GM21367 (cell line): Measurements from ENCODE around the gene EXOC6B.
"Not testable (repeated sequence)": the region's sequence is repeated elsewhere in the genome, so short reads cannot be mapped to it uniquely, and the experiment has no call there.

Experiments used
- ATAC-seq: cut with Tn5 transposase; IDR thresholded peaks from one replicate; pipeline ENCODE4 v1.9.1; 2021; ENCODE audit not compliant: unreplicated experiment

EXOC6B gene

DNA sequence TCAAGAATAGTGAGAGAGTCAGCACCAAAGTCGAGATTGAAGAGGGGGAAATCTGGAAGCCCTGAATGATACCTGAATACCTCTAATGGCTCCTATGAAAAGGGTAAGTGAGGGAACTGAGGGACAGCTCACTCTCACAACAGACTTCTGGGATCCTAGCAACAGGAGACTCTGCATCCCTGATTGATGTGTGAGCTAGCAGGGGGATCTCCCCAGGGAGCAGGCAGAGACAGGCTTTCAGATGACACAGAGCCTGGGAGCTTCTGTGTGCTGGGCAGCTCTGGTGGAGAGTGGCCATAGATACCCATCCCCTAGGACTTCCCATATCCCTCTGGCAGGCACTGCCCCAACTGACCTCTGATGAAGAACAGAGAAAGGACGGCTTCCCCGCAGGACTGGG, 206.2 kb downstream of the EXOC6B start:
- no peak for ATAC-seq

DNA sequence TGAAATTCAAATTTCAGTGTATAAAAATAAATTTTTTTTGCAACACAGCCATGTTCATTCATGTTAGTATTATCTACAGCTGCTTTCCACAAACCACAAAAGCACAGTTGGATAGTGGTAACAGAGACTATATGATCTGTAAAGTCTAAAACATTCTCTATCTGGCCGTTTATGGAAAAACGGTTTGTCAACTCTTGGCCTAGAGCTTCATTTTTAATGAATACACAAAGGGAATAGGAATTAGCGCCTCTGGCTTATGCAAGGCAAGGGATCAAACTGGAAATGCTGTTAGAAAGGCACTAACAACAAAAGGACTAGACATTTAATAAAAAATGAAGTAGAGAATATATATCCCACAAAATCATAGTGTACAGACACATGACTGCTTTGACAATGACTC, 211.9 kb downstream of the EXOC6B start:
- no peak for ATAC-seq

DNA sequence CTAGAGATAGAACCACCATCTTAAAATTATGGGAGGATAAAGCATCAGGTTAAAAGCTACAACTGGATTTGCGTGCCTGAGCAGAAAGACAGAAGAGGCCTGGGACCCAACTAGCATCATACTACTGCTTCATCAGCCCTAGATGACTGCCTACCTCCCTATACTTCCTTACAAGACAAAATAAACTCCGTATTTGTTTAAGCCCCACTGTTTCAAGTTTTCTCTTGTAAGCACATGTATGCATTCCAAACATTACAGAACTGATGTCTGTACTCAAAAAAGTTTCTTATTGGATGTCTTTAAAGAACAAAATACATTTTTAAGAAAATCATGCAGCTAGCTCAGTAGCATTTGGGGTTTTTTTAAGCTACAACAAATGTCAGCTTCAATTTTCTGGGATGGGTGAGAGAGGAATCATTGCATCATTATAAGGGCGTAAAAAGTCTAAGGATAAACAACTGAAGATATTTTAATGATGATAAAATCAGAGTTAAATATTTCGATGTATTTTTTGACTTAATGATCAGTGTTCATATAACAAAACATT, 213.1 kb downstream of the EXOC6B start:
- ATAC-seq: no peak

DNA sequence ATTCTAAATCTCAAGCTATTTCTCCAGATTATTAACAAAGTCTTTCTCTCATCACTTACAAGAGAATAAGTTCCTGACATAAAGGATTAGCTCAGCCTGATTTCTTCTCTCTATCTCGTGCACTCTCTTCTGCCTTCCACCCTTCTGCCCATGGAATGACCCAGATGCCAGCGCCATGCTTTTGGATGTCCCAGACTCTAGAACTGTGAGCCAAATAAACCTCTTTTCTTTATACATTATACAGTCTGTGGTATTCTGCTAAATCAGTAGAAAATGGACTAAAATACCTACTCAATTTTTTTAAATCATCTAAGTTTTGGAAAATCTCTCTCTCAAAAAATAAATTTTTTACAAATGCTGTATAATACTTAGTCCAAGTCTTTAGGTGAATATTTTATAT, 218.6 kb downstream of the EXOC6B start:
- no peak for ATAC-seq

DNA sequence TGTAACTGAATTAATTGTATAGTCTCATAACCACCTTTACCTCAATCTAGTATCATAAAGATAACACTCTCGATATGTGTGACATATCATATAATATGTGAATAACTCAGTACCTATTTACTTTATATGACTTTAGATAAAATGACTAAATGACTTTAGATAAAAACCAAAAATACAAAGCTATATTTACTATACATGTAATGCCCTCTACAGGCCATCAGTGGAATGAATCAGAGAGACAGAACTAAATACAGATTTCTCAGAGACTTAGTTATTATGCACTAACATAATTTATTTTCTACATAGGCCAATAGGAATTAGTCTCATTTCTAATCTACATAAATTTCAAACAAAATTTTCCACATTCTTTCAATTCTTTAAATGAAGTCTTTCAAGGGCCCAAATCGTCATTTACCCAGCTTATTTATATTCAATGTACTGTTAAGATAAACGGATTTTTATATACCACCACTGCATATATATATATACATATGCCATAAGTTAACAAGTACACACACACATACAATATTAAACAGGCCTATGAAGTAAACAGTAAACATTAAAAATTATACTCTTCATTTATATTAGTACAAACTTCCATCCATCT, 219.9 kb downstream of the EXOC6B start:
- ATAC-seq: no peak

DNA sequence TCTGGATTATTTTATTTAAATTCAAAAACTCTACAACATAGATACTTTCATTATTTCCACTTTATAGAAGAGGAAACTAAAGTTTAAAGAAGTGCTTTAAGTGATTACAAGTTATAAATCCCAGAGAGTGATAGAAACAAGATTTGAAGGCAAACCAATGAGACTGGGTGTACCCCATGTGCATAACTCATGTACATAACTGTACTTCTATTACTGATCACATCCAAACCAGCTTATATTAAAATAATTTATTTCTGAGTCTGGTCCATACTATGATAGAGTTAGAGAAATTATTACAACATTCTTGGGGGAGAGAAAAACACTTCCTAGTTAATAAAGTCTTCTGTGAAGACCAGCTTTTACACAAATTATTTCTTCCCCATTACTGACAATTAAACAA, 221.4 kb downstream of the EXOC6B start:
- ATAC-seq: no peak

DNA sequence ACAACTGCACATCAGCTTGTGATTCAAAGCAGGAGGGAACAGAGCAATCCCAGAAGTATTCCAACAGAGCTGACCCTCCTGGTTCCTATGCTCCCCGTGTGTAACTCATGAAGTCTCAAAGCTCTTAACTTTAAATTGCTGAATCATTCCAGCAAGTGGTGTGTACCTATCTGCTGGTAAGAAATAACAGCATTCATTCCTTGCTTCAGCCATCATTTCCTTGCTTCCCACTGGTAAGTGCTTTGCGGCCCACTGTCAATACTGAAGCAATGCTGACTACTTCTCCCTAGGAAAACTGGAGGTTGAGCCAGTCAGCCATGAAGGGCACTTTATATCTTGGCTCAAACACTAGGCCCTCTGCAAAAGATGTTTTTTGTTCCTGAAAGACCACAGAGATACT, 222.4 kb downstream of the EXOC6B start:
- ATAC-seq: no peak

DNA sequence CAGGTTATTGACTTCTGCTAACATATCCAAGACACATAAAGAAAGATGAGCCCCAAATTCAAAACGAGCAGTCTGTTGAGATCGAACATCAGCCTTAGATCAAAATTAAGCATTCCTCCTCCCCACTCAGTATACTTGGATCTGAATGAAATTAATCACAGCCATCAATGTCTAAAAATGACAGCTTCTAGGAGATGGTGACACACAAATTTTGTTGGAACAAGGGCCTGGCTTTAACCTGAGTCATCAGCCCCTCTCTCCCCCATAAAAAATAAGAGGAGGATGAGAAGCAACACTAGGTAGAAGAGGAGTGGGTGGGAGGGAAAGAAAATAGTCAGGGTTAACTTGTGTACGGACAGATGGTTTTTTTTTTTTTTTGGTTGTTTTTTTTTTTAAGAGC, 223.1 kb downstream of the EXOC6B start:
- no peak for ATAC-seq

DNA sequence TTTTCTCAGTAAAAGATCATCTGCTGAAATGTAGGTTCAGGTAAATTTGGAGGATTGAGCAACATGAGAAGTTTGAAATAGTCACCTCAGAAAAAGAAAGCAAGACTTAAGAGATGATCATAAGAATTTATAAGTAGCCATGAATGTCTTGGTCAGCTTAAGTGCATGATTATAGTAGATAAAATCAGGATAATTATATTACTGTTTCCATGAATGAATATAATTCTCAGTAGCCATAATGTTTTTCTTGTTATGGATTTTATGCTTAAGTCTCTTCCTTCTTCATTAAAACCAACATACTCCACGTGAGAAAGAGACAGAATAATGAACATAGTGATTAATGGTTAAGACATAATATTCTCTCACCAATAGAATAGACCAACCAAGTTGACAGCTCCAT, 223.7 kb downstream of the EXOC6B start:
- no peak for ATAC-seq

DNA sequence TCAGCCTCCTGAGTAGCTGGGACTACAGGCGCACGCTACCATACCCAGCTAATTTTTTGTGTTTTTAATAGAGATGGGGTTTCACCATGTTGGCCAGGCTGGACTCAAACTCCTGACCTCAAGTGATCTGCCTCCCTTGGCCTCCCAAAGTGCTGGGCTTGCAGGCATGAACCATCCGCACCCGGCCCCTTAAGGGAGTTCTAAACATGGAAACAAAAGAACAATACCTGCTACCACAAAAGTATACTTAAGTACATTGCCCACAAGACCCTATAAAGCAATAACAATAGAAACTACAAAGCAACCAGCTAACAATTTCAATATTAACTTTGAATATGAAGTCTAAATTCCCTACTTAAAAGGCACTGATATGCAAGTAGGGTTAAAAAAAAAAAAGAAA, 242.0 kb downstream of the EXOC6B start:
- not testable (repeated sequence) for ATAC-seq

DNA sequence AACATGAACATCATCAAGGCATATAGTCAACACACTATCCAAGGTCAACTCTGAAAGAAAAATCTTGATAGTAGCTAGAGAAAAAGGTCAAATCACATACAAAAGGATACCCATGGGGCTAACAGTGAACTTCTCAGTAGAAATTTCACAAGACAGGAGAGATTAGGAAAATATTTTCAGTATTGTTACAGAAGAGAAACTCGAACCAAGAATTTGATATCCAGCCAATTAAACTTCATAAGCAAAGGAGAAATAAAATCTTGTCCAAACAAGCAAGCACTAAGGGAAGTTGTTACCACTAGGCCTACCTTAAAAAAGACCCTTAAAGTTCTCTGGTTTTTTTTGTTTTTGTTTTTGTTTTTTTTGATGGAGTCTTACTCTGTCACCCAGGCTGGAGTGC, 242.5 kb downstream of the EXOC6B start:
- ATAC-seq: no peak

DNA sequence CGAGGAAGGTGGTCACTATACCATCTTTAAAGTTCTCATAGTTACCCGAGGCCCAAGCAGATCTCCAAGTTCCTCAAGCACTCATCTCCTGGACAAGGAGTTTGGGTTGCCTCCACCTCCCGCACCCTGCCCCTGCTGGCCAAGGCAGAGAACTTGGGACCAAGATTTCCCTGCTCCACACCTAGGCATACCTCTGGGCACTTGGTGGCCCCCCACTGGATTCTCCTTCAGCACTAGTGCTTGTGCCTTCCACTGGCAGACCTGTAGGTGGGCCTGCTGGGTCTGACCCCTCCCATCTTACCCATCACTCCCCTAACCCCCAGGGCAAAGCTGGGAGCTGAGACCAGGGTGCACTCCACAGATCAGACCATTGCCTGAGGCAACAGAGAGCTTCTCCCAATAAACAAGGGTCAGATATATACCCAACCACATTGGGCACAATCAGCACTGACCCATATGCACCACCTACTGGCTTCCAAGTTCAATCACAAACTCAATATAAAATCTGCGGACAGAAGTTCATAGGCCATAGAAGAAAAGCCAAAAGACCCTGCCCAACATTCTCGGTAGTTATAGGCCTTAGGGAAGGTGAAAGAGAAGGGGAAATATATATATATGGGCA, 244.2 kb downstream of the EXOC6B start:
- ATAC-seq: no peak

DNA sequence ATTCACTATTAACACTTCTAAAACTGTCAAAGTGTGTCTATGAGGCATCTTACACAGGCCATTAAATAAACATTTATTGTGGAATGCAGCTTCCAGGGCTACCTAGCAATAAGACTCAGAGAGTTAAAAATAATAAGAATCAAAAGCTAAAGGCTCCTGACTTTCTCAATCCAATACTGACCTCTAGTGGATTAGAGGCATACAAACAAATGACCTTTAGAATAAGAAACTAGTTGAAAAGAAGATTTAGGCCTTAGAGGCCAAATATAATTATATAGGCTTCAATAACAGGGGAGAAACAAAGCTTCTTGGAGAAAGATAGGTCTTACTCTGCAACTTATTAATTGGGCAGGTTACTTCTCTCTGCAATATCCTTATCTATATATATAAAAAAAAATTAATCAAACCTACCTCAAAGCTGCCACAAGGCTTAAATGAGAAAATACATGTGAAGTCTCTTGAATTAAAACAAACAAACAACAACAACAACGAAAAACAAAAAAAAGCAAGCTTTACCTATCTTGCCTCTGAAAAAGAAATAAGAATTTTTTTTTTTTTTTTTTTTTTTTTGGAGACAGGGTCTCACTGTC, 246.1 kb downstream of the EXOC6B start:
- no peak for ATAC-seq

DNA sequence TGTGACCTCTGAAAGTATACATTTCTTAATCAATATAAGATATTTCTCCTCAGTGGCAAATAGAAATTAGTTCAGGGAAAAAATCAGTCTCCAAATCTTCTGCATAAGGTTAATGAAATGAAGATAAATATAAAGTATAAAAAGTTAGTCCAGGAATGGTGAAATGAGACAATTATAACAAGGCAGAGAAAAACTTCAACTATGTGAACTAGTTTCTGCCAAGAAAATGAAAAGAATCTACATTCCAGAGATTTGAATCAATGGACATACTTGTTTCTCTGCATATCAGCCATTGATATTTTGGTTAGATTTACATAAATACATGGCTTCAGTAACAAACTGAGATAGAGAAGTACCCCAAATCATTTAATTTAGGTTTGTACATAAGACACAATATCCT, 249.0 kb downstream of the EXOC6B start:
- ATAC-seq: no peak

DNA sequence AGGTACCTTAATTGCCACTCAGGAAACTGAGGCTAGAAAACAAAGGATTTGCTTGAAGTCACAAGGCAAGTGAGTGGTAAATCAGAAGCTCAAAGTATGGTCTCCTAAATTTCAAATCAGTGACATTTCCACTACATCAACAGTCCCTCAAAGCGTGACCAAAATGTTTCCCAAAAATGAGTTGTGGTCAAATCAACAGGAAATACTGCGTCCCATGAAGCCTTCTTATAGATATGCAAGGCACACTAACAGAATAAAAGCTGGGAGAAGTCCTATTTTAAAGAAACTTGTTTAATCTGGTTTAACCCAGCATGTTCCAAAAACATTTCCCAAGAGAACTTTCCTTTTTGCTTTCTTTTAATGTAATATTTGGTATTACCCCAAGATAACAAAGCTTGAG, 249.4 kb downstream of the EXOC6B start:
- ATAC-seq: no peak

DNA sequence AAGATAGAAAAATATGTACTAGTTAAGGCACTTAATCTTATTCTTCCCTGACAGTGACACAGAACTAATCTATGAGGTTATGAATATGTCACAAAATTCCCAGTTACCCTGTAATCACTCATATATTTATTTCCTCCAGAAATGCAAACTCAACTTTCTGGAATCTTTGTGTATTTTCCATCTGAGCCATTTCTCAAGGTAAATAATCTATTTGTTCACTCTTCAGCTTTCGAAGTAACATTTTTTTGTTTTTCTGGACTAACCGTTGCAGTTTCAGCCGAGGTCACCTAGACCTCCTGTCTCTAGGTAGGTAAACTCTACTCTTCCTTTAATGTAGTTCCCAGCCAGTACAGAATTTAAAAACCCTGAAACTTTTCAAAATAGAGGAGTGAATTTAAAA, 250.9 kb downstream of the EXOC6B start:
- ATAC-seq: no peak

DNA sequence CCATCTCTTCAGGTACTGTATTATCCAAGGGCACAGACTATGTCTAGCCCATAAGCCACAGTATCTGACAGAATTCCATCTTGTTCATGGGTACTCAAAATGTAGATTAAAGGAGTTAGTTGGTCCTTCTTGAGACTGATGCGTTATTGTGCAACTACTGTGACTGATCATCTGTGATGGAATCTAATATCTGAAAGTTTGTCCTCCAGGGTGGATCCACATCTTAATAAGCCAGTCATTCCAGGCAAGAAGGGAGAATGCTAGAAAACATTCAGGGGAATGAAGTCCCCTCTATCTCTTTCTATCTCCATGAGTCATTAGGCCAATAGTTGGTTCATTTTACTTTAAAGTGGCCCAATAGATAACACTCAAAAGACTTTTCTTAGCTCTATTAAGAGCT, 252.6 kb downstream of the EXOC6B start:
- no peak for ATAC-seq

DNA sequence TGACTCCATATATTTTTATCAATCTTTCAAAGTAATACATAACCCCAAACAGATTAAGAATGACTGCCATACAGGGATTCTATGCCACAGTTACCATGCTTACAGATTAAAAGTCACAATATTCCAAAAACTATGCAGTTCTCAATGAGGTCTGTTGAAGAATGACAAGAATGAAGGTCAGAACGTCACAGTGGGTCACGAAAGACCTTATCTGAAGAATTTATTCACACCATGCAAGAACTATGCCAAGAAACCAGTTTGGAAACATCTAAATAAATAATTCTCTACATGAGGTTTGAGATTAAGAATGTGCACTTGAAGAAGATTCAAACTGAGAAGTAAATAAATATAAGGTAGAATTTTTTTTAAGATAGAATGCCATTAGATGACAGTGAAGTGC, 253.3 kb downstream of the EXOC6B start:
- ATAC-seq: no peak

DNA sequence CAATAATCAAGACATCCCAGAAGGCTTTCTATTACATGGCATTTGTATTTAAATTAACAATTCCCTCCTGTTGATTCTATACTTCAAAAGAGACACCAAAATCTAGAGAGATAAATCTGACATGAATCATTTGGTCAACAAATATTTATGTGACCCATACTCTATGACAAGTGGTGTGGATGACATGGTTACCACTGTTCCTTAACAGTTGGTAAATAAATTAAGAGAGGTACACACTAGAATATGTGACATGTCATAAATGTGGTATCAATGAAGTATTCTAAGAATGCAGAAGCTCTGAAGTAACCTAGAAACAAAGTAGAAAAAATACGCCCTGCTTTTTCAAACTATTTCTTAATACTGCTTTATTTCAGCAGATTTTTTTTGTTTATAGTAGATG, 255.4 kb downstream of the EXOC6B start:
- no peak for ATAC-seq

DNA sequence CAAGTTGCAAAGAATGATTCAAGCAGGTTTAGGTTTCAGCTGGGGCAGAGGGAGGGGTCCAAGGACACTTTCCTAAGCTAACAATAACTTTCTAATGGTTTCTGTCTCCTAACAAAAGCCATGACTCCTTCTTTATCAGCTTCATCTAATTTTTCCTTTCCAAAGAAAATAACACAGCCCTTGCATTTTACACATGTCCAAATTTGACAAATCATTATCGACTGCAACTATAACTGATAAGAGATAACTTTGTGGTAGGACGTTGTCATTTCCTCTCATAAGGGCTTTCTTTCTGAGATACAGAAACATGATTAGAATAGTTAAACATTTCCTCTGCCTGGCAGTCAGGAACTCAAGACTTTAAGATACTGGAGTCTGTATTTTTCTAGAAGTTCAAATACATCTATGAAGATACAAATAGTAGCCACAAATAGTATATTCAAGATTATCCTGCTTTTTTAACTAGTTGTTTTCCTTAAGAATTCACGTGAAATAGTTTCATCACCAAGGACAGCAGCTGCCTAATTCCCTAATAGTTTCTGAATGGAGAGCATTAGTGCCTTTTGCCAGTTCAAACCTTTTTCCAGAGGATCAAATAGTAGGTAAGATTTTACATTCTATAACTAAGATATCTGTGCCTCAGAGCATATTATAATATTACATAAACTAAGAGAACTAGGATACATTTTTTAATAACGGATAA, 263.2 kb downstream of the EXOC6B start:
- ATAC-seq: no peak

DNA sequence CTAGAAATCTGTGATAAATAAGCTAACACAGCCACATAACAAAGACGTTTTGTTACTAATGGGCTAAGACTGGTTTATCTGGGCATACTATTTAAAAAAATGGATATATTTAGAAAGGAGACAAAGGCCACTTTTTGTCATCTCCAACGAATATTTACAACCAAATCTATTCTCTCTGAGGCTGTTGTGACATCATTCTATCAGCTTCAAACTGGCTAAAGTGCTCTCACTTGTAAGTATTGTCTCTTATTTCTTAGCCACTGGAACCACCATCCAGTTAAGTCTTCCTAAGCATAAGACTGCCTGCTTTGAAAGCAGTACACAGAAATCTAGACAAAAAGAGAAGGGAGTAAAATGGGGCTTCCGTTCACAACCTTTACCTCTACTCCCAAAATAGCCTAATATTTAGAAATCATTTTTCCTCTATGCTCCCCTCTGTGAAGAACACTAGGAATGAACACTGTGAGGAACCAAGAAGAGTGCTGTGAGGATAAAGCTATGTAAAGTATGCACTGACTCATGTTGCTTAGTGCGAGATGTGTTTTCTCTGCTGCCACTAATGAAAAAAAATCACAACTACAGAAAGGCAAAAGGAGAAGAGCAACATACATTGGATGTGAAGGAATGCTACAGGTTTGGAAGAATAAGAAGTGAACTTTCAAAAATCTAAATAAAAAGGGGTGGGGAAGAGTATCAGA, 264.1 kb downstream of the EXOC6B start:
- no peak for ATAC-seq
